SK-N-SH (cell line): ENCODE data around the gene OR8U1. TPM values are rescaled to one million over a fixed set of nuclear protein-coding genes. Genes with fewer than 3 reads are reported as not detected.

Source experiments
- CTCF ChIA-PET: fragments of 300-600, 350-600 bp; formaldehyde crosslinking; extraction: SDS; loops from one replicate; lab custom pipeline; 2021; lab: Yijun Ruan, JAX
- POLR2A ChIA-PET: fragments of 350-600 bp; sonication (Branson Sonifier 250); formaldehyde crosslinking; extraction: SDS; loops from one replicate; lab custom pipeline; 2020; ENCODE audit warnings: antibody characterized with exemption, inconsistent platforms; lab: Yijun Ruan, JAX
- DNase-seq: peaks from one replicate; pipeline ENCODE4 v3.0.0; 2012
- H2AFZ ChIP-seq: fragments of 200-600 bp; sonication (generic); 2 replicates; pipeline ENCODE4 v1.8.1; 2016; ENCODE audit warnings: antibody characterized with exemption, mild to moderate bottlenecking, low read depth
- H3F3A ChIP-seq: fragments of 200-600 bp; sonication (generic); replicated peaks from 2 replicates; pipeline ENCODE3; 2016; ENCODE audit warnings: antibody characterized with exemption, mild to moderate bottlenecking; ENCODE audit not compliant: insufficient read depth
- H3K27ac ChIP-seq, 2 experiments: fragments of 200-500 bp in 1 of 2; fragments of 200-600 bp in 1 of 2; sonication (Bioruptor generic) in 1 of 2; sonication (generic), shearing (Covaris generic) in 1 of 2; 2 replicates each; pipeline versions ENCODE4 v1.5.1 to v1.6.1; 2014 to 2016; ENCODE audit warnings: low read depth in 2 of 2, inconsistent platforms in 1 of 2, low read length in 1 of 2, mild to moderate bottlenecking in 1 of 2, mixed read lengths in 1 of 2
- H3K27me3 ChIP-seq: fragments of 200-600 bp; sonication (generic), shearing (Covaris generic); 2 replicates; pipeline ENCODE4 v1.6.1; 2016; ENCODE audit warnings: mixed run types; ENCODE audit not compliant: insufficient read depth
- H3K36me3 ChIP-seq, 2 experiments: fragments of 200-500 bp in 1 of 2; fragments of 200-600 bp in 1 of 2; sonication (Bioruptor generic) in 1 of 2; sonication (generic) in 1 of 2; replicated peaks in 1 of 2; 2 replicates each; pipeline versions ENCODE3 to v1.5.1; 2014 to 2016; ENCODE audit warnings: low read length in 1 of 2, mild to moderate bottlenecking in 1 of 2; ENCODE audit not compliant: insufficient read depth in 2 of 2, control insufficient read depth in 1 of 2
- H3K4me1 ChIP-seq, 2 experiments: fragments of 200-500 bp in 1 of 2; fragments of 200-600 bp in 1 of 2; sonication (Bioruptor generic) in 1 of 2; sonication (generic), shearing (Covaris generic) in 1 of 2; 2 replicates each; pipeline versions ENCODE4 v1.5.1 to v1.6.1; 2014 to 2016; ENCODE audit warnings: low read depth in 1 of 2, low read length in 1 of 2, mixed run types in 1 of 2; ENCODE audit not compliant: insufficient read depth in 2 of 2, control insufficient read depth in 1 of 2
- H3K4me2 ChIP-seq: fragments of 200-600 bp; sonication (generic), shearing (Covaris generic); 2 replicates; pipeline ENCODE4 v1.6.1; 2017; ENCODE audit warnings: mixed run types
- H3K4me3 ChIP-seq, 2 experiments: fragments of 200-500 bp in 1 of 2; fragments of 200-600 bp in 1 of 2; sonication (Bioruptor generic) in 1 of 2; sonication (generic), shearing (Covaris generic) in 1 of 2; 2 replicates each; pipeline versions ENCODE4 v1.5.1 to v1.8.1; 2014 to 2016; ENCODE audit warnings: low read depth in 2 of 2, inconsistent platforms in 1 of 2, low read length in 1 of 2, mild to moderate bottlenecking in 1 of 2, mixed read lengths in 1 of 2, moderate library complexity in 1 of 2
- H3K79me2 ChIP-seq: fragments of 200-600 bp; sonication (generic); 2 replicates; pipeline ENCODE4 v1.8.1; 2017; ENCODE audit warnings: mild to moderate bottlenecking; ENCODE audit not compliant: insufficient read depth
- H3K9ac ChIP-seq: fragments of 200-600 bp; sonication (generic); 2 replicates; pipeline ENCODE4 v1.6.1; 2017; ENCODE audit warnings: mixed run types
- H3K9me2 ChIP-seq: fragments of 200-600 bp; sonication (generic); 2 replicates; pipeline ENCODE4 v1.6.1; 2017; ENCODE audit warnings: mixed run types
- H3K9me3 ChIP-seq: fragments of 200-600 bp; sonication (generic); 2 replicates; pipeline ENCODE4 v1.6.1; 2017; ENCODE audit warnings: mixed run types, mild to moderate bottlenecking, moderate library complexity
- H4K20me1 ChIP-seq: fragments of 200-600 bp; sonication (generic); 2 replicates; pipeline ENCODE4 v1.6.1; 2017; ENCODE audit warnings: mild to moderate bottlenecking, mixed run types; ENCODE audit not compliant: insufficient read depth
- EP300 ChIP-seq, 2 experiments: IDR thresholded peaks; 2 replicates each; pipeline versions ENCODE4 v1.4.0 to v1.6.1; 2012; ENCODE audit warnings: borderline replicate concordance in 1 of 2, low read depth in 1 of 2, low read length in 1 of 2
- EZH2phosphoT487 ChIP-seq: fragments of 200-600 bp; sonication (generic); IDR thresholded peaks from 2 replicates; pipeline ENCODE4 v1.6.1; 2017; ENCODE audit warnings: low read depth, mixed run types, mild to moderate bottlenecking, antibody characterized with exemption, moderate library complexity, borderline replicate concordance
- FOSL2 ChIP-seq: IDR thresholded peaks from 2 replicates; pipeline ENCODE4 v1.4.0; 2012; ENCODE audit warnings: low read depth, mild to moderate bottlenecking, moderate library complexity, borderline replicate concordance
- FOXJ3 ChIP-seq: sonication (generic); formaldehyde crosslinking; IDR thresholded peaks from 2 replicates; pipeline ENCODE4 v1.5.1; 2020; ENCODE audit warnings: mild to moderate bottlenecking, missing genetic modification reagents
- FOXM1 ChIP-seq: IDR thresholded peaks from 2 replicates; pipeline ENCODE4 v1.4.0; 2012; ENCODE audit warnings: low read depth, mild to moderate bottlenecking
- JUND ChIP-seq: IDR thresholded peaks from 2 replicates; pipeline ENCODE4 v1.4.0; 2012
- MAX ChIP-seq: IDR thresholded peaks from 2 replicates; pipeline ENCODE4 v1.4.0; 2012; ENCODE audit warnings: low read depth
- MEF2A ChIP-seq: IDR thresholded peaks from 2 replicates; pipeline ENCODE4 v1.4.0; 2012; ENCODE audit warnings: low read depth, borderline replicate concordance
- MXI1 ChIP-seq: IDR thresholded peaks from 2 replicates; pipeline ENCODE4 v1.6.1; 2012; ENCODE audit warnings: mild to moderate bottlenecking, low read depth, low read length, improper control_type of control experiment
- PBX3 ChIP-seq: IDR thresholded peaks from 2 replicates; pipeline ENCODE4; 2012
- POLR2AphosphoS5 ChIP-seq: IDR thresholded peaks from 2 replicates; pipeline ENCODE4 v1.6.1; 2012; ENCODE audit warnings: low read depth, low read length
- TCF12 ChIP-seq: IDR thresholded peaks from 2 replicates; pipeline ENCODE4 v1.4.0; 2012
- USF1 ChIP-seq: IDR thresholded peaks from 2 replicates; pipeline ENCODE4 v1.4.0; 2012; ENCODE audit warnings: low read depth, borderline replicate concordance
- USF2 ChIP-seq: fragments of 150-350 bp; IDR thresholded peaks from 2 replicates; pipeline ENCODE4 v1.6.1; 2017; ENCODE audit warnings: antibody characterized with exemption, low read length, low read depth, borderline replicate concordance
- YY1 ChIP-seq: IDR thresholded peaks from 2 replicates; pipeline ENCODE4 v1.4.0; 2012; ENCODE audit warnings: low read depth, mild to moderate bottlenecking
- ZBTB33 ChIP-seq: IDR thresholded peaks from 2 replicates; pipeline ENCODE4 v1.4.0; 2012; ENCODE audit warnings: low read depth, borderline replicate concordance
- polyA plus RNA-seq, 3 experiments: library from polyadenylated mRNA; depleted of rRNA; stranded (reverse); fragments of >200 nt; gene quantifications; 2 replicates each; pipeline ENCODE4 v1.2.3, GENCODE V29; 2012

The OR8U1 gene
- polyA plus RNA-seq, 1 of the 3 experiments (the other 2 are of a cell fraction) = not detected

GRCh38 chr11:56404393-56404792 lies 29.0 kb downstream of the OR8U1 start (continued):
- TF ChIP-seq USF2 (no peak), USF1 (no peak), MEF2A (no peak), ZBTB33 (no peak), MAX (no peak), POLR2AphosphoS5 (no peak), FOXM1 (no peak)
- TF ChIP-seq, all 33 proteins: peak for 0

- Histone ChIP-seq H3K79me2 (no peaks in the 10 kb centered on the region), H3K4me2 (no peak overlapping the region), H3F3A (no peaks in the 10 kb centered on the region), H3K9ac (no peak overlapping the region), H3K9me3 (no peaks in the 10 kb centered on the region), H3K4me3 (no peak overlapping the region), H3K9me2 (no peaks in the 10 kb centered on the region), H3K27ac (no peak overlapping the region), H3K4me1 (no peaks in the 10 kb centered on the region), H3K27me3 (no peaks in the 10 kb centered on the region), H3K36me3 (no peaks in the 10 kb centered on the region), H2AFZ (no peak overlapping the region), H4K20me1 (no peaks in the 10 kb centered on the region)
- TF ChIP-seq TCF12 = no peak
- TF ChIP-seq EP300 (IDR thresholded peaks at IDR 0.05; ENCODE audit: borderline replicate concordance in 1 of 2, low read depth in 1 of 2, low read length in 1 of 2) = no peak
- TF ChIP-seq MXI1 = no peak
- TF ChIP-seq YY1 = no peak
- no peak for TF ChIP-seq FOSL2
- no peak for TF ChIP-seq EZH2phosphoT487
- TF ChIP-seq JUND = no peak
- no peak for TF ChIP-seq PBX3
- no peak for TF ChIP-seq FOXJ3
- ChIA-PET CTCF (no interaction called here), POLR2A (no interaction called here)
- no peak for DNase-seq
Measured at GRCh38 chr11:56410801-56411200, 35.4 kb downstream of the OR8U1 start.
